Fibroblast of pulmonary artery (primary cell): Measurements from ENCODE around the gene UBR2.
A peak's percentile ranks its signal among the peaks of the same experiment; 100 is the strongest.

Experiments used
- DNase-seq: peaks from one replicate; pipeline ENCODE4 v3.0.0-alpha.2; 2010; ENCODE audit warnings: low read depth
- H3K4me3 ChIP-seq: replicated peaks from 2 replicates; pipeline ENCODE4 v1.5.1; 2011; ENCODE audit warnings: low read depth, mild to moderate bottlenecking, control low read depth, low read length, moderate library complexity
- CTCF ChIP-seq: IDR thresholded peaks from 2 replicates; pipeline ENCODE4 v1.5.1; 2011; ENCODE audit warnings: mild to moderate bottlenecking, control low read depth, low read length, inconsistent platforms; ENCODE audit errors: missing control alignments

Gene UBR2

GRCh38 chr6:42563697-42564505 lies at the start of gene UBR2:
TSS of gene UBR2 (plus strand) at chr6:42564029. CDS start at chr6:42564320, 291 bp downstream.
- DNase-seq = peak; percentile 99
- TF ChIP-seq CTCF = peak; percentile 14
- peak within 1 kb of the TSS; percentile 98 for H3K4me3 ChIP-seq

GRCh38 chr6:42514745-42515144 lies 49.1 kb upstream of the UBR2 start:
- no peak for TF ChIP-seq CTCF
- H3K4me3 ChIP-seq = no peak overlapping the region
- DNase-seq = no peak

- no peak for DNase-seq
- no peak overlapping the region for H3K4me3 ChIP-seq
- TF ChIP-seq CTCF = no peak
Measured at GRCh38 chr6:42519779-42520178, 44.0 kb upstream of the UBR2 start.

- TF ChIP-seq CTCF = no peak
- no peak overlapping the region for H3K4me3 ChIP-seq
- DNase-seq = peak; percentile 14
Measured at GRCh38 chr6:42520786-42521607, 42.8 kb upstream of the UBR2 start.

- peak; percentile 14 for DNase-seq
- TF ChIP-seq CTCF = no peak
- no peak overlapping the region for H3K4me3 ChIP-seq
Measured at GRCh38 chr6:42522036-42522435, 41.8 kb upstream of the UBR2 start.

GRCh38 chr6:42522942-42523814 lies 40.7 kb upstream of the UBR2 start:
- no peak for DNase-seq
- no peak for TF ChIP-seq CTCF
- no peak overlapping the region for H3K4me3 ChIP-seq
